Mucosa of descending colon (tissue), 3 donors: ENCODE data around the gene CCDC183. TPM values are rescaled to one million over a fixed set of nuclear protein-coding genes. Genes with fewer than 3 reads are reported as not detected.
A peak's percentile ranks its signal among the peaks of the same experiment; 100 is the strongest.

Experiments
- ATAC-seq: fragments of 200-7000 bp; cut with Tn5 transposase; one replicate; pipeline ENCODE4 v1.9.1; 2020; ENCODE audit warnings: mild to moderate bottlenecking, moderate library complexity
- DNase-seq, 3 donors: peaks; one replicate each; pipeline ENCODE4 v3.0.0-alpha.2; 2020
- H3K36me3 ChIP-seq: fragments of 200-600 bp; one replicate; pipeline ENCODE4 v1.8.0; 2021; ENCODE audit warnings: low read depth, mild to moderate bottlenecking
- H3K4me1 ChIP-seq: fragments of 200-600 bp; one replicate; pipeline ENCODE4 v1.8.0; 2021; ENCODE audit warnings: low read depth, mild to moderate bottlenecking
- H3K4me3 ChIP-seq: fragments of 200-600 bp; one replicate; pipeline ENCODE4 v1.8.0; 2021; ENCODE audit warnings: mild to moderate bottlenecking
- H3K9me3 ChIP-seq: fragments of 200-600 bp; one replicate; pipeline ENCODE4 v1.8.0; 2021; ENCODE audit warnings: mild to moderate bottlenecking
- CTCF ChIP-seq: fragments of 200-600 bp; IDR thresholded peaks from one replicate; pipeline ENCODE4 v1.8.0; 2022; ENCODE audit warnings: antibody characterized with exemption, mild to moderate bottlenecking
- intact Hi-C, 2 donors: fragments of 100-400 bp; cut with DNase I in 1 of 2; cut with micrococcal nuclease in 1 of 2; formaldehyde crosslinking; loops; one replicate each; pipeline versions ENCODE4 v1.11.0 to v1.11.1; 2022; cut with DNase I, micrococcal nuclease
- total RNA-seq, 3 donors: library from RNA; stranded (reverse); fragmentation: NEBNext Ultra II Directional in 2 of 3; extraction: Animal tissue kit (Norgen Biotek cat#: 25700) in 2 of 3; gene quantifications; one replicate each; pipeline versions ENCODE4 v1.2.1 to v1.2.4, GENCODE V29; 2021 to 2023
- donor health status: DM: no; HTN: no; CAD: no; lungs with moderate emphysema.
- donor health status: DM: no; HTN: no; CAD: no.
- donor health status: DM: no; HTN: yes; CAD: no.

CCDC183 gene
- total RNA-seq, 3 donors from 2014 or later: 4.0 to 38.0 (median 7.0) TPM

DNA sequence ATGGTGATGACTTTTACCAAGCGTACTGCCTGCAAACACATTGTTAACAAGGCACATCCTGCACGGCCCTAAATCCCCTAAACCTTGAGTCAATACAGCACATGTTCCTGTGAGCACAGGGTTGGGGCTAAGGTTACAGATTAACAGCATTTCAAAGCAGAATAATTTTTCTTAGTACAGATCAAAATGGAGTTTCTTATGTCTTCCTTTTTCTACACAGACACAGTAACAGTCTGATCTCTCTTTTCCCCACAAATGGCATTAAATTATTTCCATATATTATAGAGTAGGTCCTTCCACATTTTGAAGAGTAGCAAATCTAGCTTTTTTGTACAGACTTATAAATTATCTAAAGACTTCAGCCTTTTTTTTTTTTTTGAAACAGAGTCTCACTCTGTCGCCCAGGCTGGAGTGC lies 6.6 kb upstream of the CCDC183 start:
- Histone ChIP-seq H3K4me3 (no peak overlapping the region), H3K9me3 (no peaks in the 10 kb centered on the region), H3K36me3 (peaks cover 3% of the 10 kb centered on the region), H3K4me1 (peaks cover 49% of the 10 kb centered on the region)
- intact Hi-C loops: loop anchor here in 1 of 2 donors (5.0 kb wide), 1 partner anchor 238 kb away; the partner anchor contains the start of gene ABCA2
- ATAC-seq (no peak), DNase-seq (no peak)
- TF ChIP-seq CTCF: no peak

DNA sequence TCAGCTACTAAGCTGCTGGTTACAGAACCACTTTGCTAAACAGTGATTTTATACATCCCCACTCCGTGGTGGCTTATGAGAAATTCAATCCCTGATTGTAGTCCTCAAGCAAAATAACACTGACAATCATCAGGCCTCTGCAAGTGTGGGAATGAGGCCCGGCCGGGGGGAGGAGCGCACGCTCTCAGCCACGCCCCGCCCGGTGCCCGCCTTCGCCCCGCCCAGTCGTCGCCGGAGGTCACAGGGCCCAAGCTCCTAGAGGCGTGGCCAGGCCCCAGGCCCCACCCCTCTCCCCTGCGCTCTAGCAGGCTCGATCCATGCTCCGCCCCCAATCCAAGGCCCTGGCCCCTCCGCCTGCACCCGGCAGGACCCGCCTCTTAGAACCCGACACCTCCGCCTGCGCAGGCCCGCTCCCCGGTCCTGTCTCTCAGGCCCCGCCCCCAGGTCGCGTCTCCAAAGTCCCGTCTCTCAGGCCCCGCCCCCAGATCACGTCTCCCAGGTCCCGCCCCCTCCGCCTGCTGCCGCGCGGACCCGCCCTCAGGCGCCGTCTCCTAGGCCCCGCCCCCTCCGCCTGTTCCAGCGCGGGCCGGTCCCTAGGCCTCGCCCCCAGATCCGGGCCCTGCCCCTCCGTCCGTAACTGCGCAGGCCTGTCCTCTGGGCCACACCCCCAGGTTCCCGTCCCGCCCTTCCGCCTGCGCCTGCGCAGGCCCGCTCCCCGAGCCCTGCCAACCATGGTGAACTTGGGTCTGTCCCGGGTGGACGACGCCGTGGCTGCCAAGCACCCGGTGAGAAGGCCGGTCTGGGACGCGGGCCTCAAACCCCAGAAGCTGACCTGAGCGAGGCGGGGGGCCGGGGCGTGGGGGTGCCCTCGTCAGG lies 5.3 kb upstream of the CCDC183 start, which contains the start of gene TMEM141:
TMEM141 (plus strand) TSS at position 705 of the 876 bp plus-strand sequence; CDS start at position 732, 27 bp downstream.
- ATAC-seq: peak; percentile 86

DNA sequence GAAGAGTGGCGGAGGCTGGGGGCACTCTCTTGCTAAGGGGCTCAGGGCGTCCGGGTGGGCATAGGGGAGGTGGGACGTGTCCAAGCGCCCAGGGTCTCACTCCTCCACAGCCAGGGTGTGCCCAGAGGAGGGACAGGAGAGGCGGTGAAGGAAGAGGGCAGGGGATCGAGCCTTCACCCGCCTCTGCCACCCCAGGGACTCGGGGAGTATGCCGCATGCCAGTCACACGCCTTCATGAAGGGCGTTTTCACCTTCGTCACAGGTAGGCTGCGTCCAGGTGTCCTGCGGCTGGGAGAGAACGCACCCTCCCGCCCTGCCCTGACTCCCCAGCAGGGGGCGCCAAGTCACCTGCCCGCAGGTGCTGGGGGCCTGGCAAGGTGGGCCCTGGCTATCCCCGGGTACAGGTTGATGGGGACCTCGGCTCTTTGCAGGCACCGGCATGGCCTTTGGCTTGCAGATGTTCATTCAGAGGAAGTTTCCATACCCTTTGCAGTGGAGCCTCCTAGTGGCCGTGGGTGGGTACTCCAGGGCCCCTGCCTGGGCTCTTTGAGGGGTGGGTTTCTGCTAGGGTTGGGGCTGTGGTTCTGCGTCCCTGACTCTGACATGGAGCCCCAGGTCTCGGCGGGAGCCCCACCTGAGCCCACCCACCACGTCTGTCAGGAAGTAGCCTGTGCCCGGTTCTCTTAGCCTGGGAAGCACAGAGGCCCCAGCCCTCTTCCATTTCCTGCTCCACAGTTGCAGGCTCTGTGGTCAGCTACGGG lies 4.4 kb upstream of the CCDC183 start:
- intact Hi-C loops: no loop called here
- peaks cover 3% of the 10 kb centered on the region for H3K36me3 ChIP-seq
- DNase-seq (peak; percentile 85 to 91 (median 88)), ATAC-seq (peak; percentile 70)
- peaks cover 53% of the 10 kb centered on the region for H3K4me1 ChIP-seq
- TF ChIP-seq CTCF: peak; percentile 75
- peak overlapping the region; percentile 59 for H3K4me3 ChIP-seq
- no peaks in the 10 kb centered on the region for H3K9me3 ChIP-seq

More for the DNA sequence above, 5.3 kb upstream of the CCDC183 start, which contains the start of gene TMEM141:
- peaks cover 3% of the 10 kb centered on the region for H3K36me3 ChIP-seq
- peak within 1 kb of the TSS; percentile 59 for H3K4me3 ChIP-seq
- peak; percentile 100 for DNase-seq
- no peak for TF ChIP-seq CTCF
- intact Hi-C loops: no loop called here
- no peaks in the 10 kb centered on the region for H3K9me3 ChIP-seq
- H3K4me1 ChIP-seq: peaks cover 53% of the 10 kb centered on the region

DNA sequence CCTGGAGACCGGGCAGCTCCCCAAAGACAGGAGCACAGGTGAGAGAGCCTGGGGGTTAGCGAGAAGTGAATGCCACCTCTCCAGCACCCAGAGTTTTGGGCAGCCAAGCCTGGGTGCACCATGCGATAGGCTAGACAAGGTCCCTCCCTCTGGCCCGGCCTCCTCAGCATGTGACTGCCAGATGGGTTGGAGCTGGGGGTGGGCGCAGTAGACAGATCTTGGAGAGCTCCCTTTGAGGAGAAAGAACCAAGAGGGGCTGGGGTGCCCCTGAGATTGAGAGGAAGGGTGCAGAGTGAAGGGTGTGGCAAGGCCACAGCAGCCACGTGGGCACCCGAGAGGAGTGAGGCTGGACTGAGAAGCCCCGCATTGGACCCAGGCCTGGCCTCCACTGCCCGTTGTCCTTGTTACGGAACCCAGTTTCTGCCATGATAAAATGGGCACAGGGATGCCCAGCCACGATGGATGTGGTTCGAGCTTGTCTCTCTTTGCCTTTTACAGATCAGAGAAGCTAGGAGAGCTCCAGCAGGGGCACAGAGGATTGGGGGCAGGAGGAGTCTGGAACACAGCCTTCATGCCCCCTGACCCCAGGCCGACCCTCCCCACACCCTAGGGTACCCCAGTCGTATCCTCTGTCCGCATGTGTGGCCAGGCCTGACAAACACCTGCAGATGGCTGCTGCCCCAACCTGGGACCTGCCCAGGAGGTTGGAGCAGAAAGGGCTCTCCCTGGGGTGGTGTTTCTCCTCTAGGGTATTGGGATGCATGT lies 3.6 kb upstream of the CCDC183 start:
- peaks cover 3% of the 10 kb centered on the region for H3K36me3 ChIP-seq
- no peaks in the 10 kb centered on the region for H3K9me3 ChIP-seq
- ATAC-seq: no peak
- H3K4me3 ChIP-seq: no peak overlapping the region
- peaks cover 51% of the 10 kb centered on the region for H3K4me1 ChIP-seq
- TF ChIP-seq CTCF: no peak
- intact Hi-C loops: no loop called here
- peak; percentile 69 to 71 (median 71) for DNase-seq
